ENCODE measurements around the gene SEMA3B. TPM values are rescaled to one million over a fixed set of nuclear protein-coding genes. Genes with fewer than 3 reads are reported as not detected.
A peak's percentile ranks its signal among the peaks of the same experiment; 100 is the strongest.
"Not testable (repeated sequence)": the region's sequence is repeated elsewhere in the genome, so short reads cannot be mapped to it uniquely, and the experiment has no call there.

SEMA3B gene
- total RNA-seq, 4 donors from 2014 or later: 1.7 to 3.1 (median 2.1) TPM

- H3K36me3 ChIP-seq: no peaks in the 10 kb centered on the region
- in situ Hi-C loops (cut with MboI; ENCODE audit: low sequenced_read_pairs in 4 of 4): loop anchor here in 2 of 4 donors (5.0 to 10.0 kb wide), 2 partner anchors 43 to 45 kb away; no protein-coding TSS in a partner anchor
- H3K27ac ChIP-seq: peak overlapping the region in 1 of 4 donors; percentile 27
- DNase-seq (no peak), ATAC-seq (no peak)
- TF ChIP-seq CTCF (IDR thresholded peaks at IDR 0.05 in 4 of 5, conservative IDR thresholded peaks at IDR 0.05 in 1 of 5) (no peak), POLR2A (IDR thresholded peaks at IDR 0.05) (no peak)
- H3K27me3 ChIP-seq: no peaks in the 10 kb centered on the region
- H3K9me3 ChIP-seq: no peaks in the 10 kb centered on the region
- H3K4me1 ChIP-seq: peaks cover 33 to 67% of the 10 kb centered on the region in 2 donors
- intact Hi-C loops (cut with DNase I; ENCODE audit: low total_unique reads): no loop called here
- H3K4me3 ChIP-seq: no peak overlapping the region
Observed at GRCh38 chr3:50269977-50270413, 1.0 kb downstream of the SEMA3B start.

- H3K4me3 ChIP-seq: no peak overlapping the region
- DNase-seq: no peak
- peaks cover 33 to 62% of the 10 kb centered on the region in 2 donors for H3K4me1 ChIP-seq
Observed at GRCh38 chr3:50270422-50271224, 1.7 kb downstream of the SEMA3B start.

DNA sequence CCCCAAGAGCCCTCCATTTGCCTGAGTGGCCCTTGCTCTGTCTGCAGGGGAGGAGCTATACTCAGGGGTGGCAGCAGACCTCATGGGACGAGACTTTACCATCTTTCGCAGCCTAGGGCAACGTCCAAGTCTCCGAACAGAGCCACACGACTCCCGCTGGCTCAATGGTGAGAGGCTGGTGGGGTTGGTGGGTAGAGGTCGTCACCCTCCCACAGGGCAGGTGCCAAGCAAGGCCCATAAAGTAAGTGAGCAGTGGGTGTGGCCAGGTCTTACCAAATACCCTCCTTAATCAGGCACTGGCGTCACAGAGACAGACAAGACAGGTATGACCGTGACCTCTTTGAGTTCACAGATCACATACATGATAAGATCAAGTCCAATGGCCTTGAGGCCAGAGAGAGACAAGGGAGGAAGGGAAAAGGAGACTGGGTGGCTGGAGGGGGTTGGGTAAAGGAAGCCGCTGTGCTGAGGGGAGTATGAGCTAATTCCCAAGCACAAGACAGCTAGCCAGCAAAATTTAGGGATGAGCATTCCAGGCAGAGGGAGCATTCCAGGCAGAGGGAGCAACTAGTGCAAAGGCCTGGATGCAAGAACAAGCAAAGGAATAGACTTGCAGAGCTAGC, 2.5 kb downstream of the SEMA3B start:
- H3K4me3 ChIP-seq: no peak overlapping the region
- ATAC-seq: no peak
- no peaks in the 10 kb centered on the region for H3K36me3 ChIP-seq
- in situ Hi-C loops (cut with MboI; ENCODE audit: low sequenced_read_pairs in 4 of 4): loop anchor here in 2 of 4 donors (5.0 to 10.0 kb wide), 2 partner anchors 44 to 47 kb away; no protein-coding TSS in a partner anchor
- H3K27ac ChIP-seq: no peak overlapping the region
- no peaks in the 10 kb centered on the region for H3K27me3 ChIP-seq
- peaks cover 30 to 54% of the 10 kb centered on the region in 2 donors for H3K4me1 ChIP-seq
- intact Hi-C loops (cut with DNase I; ENCODE audit: low total_unique reads): no loop called here
- TF ChIP-seq POLR2A (IDR thresholded peaks at IDR 0.05) (no peak), CTCF (IDR thresholded peaks at IDR 0.05 in 4 of 5, conservative IDR thresholded peaks at IDR 0.05 in 1 of 5) (no peak)
- no peaks in the 10 kb centered on the region for H3K9me3 ChIP-seq
- no peak for DNase-seq

More at GRCh38 chr3:50270422-50271224, 1.7 kb downstream of the SEMA3B start:
- Histone ChIP-seq H3K36me3 (no peaks in the 10 kb centered on the region), H3K9me3 (no peaks in the 10 kb centered on the region), H3K27ac (peak overlapping the region in 1 of 4 donors; percentile 27), H3K27me3 (no peaks in the 10 kb centered on the region)
- intact Hi-C loops (cut with DNase I; ENCODE audit: low total_unique reads): no loop called here
- in situ Hi-C loops (cut with MboI; ENCODE audit: low sequenced_read_pairs in 4 of 4): loop anchor here in 2 of 4 donors (5.0 to 10.0 kb wide), 2 partner anchors 43 to 46 kb away; no protein-coding TSS in a partner anchor
- TF ChIP-seq CTCF (IDR thresholded peaks at IDR 0.05 in 4 of 5, conservative IDR thresholded peaks at IDR 0.05 in 1 of 5) (no peak), POLR2A (IDR thresholded peaks at IDR 0.05) (no peak)
- ATAC-seq: no peak

- Histone ChIP-seq H3K4me3 (peak overlapping the region in 1 of 4 donors; percentile 48), H3K4me1 (peaks cover 21 to 44% of the 10 kb centered on the region in 2 donors)
- intact Hi-C loops (cut with DNase I; ENCODE audit: low total_unique reads); H3K9me3 ChIP-seq; H3K27ac ChIP-seq; DNase-seq; ATAC-seq; H3K36me3 ChIP-seq; H3K27me3 ChIP-seq: not testable (repeated sequence)
- in situ Hi-C loops (cut with MboI; ENCODE audit: low sequenced_read_pairs in 4 of 4): loop anchor here in 2 of 4 donors (5.0 to 10.0 kb wide), 2 partner anchors 45 to 48 kb away; no protein-coding TSS in a partner anchor
Observed at GRCh38 chr3:50272538-50272910, 3.6 kb downstream of the SEMA3B start.
